SIG-M5 treated with dmso at 0.1 percent for 504 hours (cell line): ENCODE results near the gene MSI2.

Experiments used
- DNase-seq: peaks from one replicate; lab custom pipeline; 2025; ENCODE audit not compliant: unreplicated experiment; lab: John Stamatoyannopoulos, UW

MSI2 gene

GRCh38 chr17:57245786-57246185 is 10.5 kb upstream of the MSI2 start:
- DNase-seq: no peak

- DNase-seq: no peak
Observed at GRCh38 chr17:57246257-57246656, 10.1 kb upstream of the MSI2 start.

GRCh38 chr17:57247261-57247660 is 9.1 kb upstream of the MSI2 start:
- no peak for DNase-seq

DNA sequence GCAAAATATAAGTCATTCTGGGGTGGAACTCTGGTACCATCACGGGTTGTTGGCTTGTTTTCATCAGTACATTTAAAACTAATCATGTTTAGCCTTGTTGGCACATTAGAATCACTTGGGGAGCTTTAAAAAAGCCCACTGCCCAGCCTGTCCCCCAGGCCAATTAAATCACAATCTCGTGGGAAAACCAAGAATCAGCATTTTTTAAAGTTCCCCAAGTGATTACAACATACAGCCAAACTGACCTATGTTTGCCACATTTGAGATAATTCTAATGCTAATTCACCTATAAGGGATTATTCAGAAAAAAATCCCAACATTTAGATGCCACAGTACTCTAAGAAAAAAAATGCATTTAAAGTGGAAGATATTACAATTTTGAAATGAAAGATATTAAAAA is 8.4 kb upstream of the MSI2 start:
- no peak for DNase-seq

- no peak for DNase-seq
Observed at GRCh38 chr17:57249520-57249919, 6.8 kb upstream of the MSI2 start.

GRCh38 chr17:57251211-57251787 is 5.0 kb upstream of the MSI2 start:
- DNase-seq: no peak

DNA sequence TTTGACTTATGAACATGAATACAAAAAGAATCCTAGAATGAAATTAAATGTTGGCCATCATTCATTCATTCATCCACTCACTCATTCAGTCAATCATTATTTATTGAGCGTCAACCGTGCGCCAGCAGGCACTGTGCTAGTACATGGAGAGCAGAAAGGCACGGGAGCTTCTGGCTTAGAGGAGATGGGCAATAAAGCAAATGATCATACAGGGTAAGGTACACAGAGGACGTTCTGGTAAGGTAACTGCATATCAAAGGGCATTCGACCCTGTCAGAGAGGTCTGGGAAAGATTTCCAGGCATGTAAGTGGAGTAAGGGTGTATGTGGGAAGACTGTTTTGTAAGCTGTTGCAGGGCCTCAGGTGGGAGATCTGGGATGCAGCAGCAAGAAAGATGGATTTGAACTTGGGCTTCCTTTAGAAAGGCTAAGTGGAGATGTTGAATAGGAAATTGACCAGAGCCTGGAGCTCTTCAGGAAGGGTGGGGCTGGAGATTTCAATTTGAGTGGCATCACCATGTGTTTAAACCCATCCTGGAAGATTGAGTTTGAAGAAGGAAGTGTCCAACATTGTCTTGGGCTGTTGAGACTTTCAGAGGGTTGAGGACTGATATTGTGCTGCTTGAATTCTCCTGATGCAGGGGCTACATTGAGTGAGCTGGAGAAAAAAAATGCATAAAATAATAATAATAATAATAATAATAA is 2.8 kb upstream of the MSI2 start:
- DNase-seq: no peak

DNA sequence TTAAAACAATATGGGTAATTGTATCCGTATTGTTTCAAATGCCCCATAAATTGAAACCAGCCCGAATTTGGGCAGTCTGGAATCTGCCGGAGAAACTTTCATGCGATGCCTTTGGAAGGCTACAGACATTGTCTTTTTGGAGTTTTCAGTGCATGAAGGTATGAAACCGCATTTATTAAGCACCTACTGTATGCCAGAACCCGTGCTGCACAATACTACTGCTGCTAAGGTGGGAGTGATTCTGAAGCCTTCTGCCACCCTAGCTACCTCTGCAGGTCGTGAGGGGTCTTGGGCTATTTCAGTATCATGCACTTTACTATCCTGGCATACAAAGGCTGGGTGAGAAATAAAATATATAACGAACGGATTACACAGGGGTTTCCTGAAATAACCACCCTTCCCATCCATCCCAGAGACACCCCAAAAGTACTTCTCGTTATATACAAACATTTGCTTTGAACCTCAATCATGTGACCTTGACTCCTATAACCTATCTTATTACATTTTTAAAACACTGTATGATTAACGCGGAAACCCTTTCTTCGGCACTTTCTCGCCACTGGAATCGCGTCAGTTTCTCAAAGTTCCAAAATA is 1.0 kb upstream of the MSI2 start:
- no peak for DNase-seq

GRCh38 chr17:57256708-57257112 is 387 bp downstream of the MSI2 start:
- no peak for DNase-seq

GRCh38 chr17:57257195-57257894 is 1.0 kb downstream of the MSI2 start:
- no peak for DNase-seq

GRCh38 chr17:57257895-57258851 is 1.9 kb downstream of the MSI2 start:
- DNase-seq: peak; percentile 17

- no peak for DNase-seq
Observed at GRCh38 chr17:57259306-57259705, 3.0 kb downstream of the MSI2 start.

GRCh38 chr17:57259817-57260216 is 3.5 kb downstream of the MSI2 start:
- DNase-seq: no peak

- no peak for DNase-seq
Observed at GRCh38 chr17:57260325-57261083, 4.2 kb downstream of the MSI2 start.

DNA sequence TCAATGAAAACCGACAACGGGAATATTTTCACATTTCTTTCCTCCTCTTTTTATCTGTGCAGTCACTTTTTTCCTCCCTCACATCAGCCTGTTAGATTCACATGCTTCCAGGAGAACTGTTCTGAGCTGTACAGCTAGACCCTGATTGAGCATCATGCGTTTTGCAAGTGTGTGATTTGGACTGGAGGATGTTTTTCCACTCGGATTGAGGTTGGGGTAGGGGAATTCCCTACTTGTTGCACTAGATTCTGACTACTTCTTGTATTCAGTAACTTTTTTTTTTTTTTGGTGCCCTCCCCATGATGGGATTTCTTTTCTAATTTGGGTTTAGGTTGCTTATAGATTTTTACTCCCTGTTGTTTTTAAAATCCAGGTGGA is 4.8 kb downstream of the MSI2 start:
- DNase-seq: no peak

DNA sequence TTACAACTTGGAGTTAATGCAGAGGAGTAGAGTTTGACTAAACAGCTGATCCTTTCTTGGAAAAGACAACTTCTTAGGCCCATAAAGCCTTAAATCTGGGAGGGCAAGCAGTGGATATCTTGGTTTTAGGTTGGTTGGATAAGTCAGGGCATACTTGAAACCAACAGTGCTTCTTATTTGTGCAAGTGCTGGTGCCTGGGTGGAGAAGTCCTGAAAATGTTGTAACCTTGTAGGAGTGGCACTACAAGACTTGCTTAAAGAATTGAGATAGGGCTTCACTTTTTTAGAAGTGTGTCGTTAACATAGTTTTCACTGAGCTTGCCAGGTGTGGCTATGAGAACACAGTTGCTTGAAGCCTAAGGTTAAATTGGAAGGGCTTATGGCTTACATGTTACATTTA is 6.2 kb downstream of the MSI2 start:
- no peak for DNase-seq

DNA sequence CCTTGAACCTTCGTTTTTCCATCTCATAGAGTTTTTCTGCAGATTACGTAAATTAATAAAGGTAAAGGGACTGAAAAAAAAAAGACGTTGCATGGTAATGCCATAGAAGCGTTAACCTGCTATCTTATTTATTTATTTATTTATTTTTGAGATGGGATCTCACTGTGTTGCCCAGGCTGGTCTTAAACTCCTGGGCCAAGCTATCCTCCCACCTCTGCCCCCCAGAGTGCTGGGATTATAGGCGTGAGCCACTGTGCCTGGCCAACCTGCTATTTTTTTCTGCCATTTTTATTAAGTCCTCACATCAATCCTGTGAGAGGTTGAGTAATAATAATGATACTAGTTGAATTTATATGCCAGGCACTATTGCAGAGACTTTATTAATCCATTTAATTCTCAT is 7.9 kb downstream of the MSI2 start:
- DNase-seq: no peak

GRCh38 chr17:57264776-57265175 is 8.5 kb downstream of the MSI2 start:
- DNase-seq: no peak

DNA sequence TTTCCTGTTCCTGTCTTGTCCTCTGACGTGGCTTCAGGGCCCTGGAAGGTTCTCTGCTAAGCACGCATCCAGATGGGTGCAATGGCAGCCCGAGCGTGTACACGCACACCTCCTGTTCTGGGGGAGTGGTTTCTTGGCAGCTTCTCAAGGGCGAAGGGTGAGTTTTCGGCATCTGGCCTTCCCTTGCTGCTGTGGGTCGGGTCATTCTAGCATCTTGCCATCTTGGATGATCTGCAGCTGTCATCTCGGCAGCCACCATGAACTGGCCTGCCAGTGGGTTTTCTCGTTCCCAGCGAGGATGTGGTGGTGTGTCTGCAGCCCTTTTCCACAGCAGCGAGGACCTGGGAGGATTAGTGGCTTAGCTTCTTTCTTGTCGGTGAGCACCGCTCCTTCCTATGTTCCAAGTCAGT is 10.6 kb downstream of the MSI2 start:
- no peak for DNase-seq

DNA sequence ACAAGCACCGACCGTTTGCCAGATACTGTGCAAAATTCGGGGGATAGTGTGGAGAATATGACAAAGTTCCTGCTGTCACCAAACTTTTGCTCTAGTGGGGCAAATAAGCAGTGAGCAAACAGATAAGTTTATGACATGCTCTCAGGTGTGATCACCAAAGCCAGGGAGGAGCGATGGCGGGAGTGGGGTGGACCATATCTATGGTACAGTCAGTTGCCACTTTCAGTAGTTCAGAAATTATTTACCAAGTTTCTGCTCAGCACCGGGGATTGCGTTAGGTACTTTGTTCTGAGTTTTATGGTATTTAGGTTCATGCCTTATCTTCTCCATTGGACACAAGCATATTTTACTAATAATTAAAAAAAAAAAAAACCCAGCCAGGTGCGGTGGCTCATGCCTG is 11.9 kb downstream of the MSI2 start:
- DNase-seq: no peak
